ENCODE data around the gene TUT1. TPM values are rescaled to one million over a fixed set of nuclear protein-coding genes. Genes with fewer than 3 reads are reported as not detected.

The TUT1 gene
- total and polyA plus RNA-seq, 2 experiments from 2014 or later, result 12.8 to 22.2 TPM

DNA sequence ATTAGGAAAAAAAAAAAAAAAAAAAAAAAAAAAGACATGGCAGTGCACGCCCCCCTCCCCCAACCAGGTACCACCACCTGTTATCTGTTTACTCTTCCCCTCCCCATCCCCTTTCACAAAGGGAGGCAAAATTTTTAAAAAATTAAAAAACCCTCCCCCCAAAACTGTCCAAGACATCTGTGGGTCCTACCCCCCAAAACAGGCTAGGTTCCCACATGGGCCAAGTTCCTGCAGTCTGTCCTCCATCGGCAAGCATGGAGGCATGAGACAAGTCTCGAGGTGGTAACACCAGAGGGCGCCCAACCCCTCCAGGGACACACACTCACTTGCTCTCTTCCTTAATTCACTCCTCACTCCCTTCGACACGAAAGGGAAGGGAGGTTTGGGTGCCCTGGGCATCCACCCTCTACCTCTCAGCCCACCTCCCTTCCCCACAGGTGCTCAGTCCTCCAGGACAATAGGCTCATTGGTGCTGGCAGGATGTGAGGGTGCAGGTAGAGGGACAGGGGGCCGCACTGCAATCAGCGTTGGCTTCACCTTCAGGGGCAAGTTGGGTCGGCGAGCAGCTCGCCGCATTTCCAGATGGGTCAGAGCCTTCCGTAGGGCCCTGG, 2.2 kb upstream of the TUT1 start:
- Histone ChIP-seq H3K4me1 (ENCODE audit: insufficient read depth) (peaks cover 12% of the 10 kb centered on the region; the same call in 1 of the 2 replicates), H2AFZ (no peak overlapping the region), H4K20me1 (replicated peaks; ENCODE audit: insufficient read depth) (peaks cover 19% of the 10 kb centered on the region), H3K36me3 (ENCODE audit: insufficient read depth) (peaks cover 29% of the 10 kb centered on the region), H3K27me3 (ENCODE audit: insufficient read depth) (no peaks in the 10 kb centered on the region), H3K4me3 (no peak overlapping the region), H3K9me2 (ENCODE audit: insufficient read depth) (no peaks in the 10 kb centered on the region), H3K4me2 (no peak overlapping the region), H3K79me2 (replicated peaks; ENCODE audit: insufficient read depth) (peaks cover 20% of the 10 kb centered on the region), H3K27ac (ENCODE audit: low read depth) (no peak overlapping the region), H3F3A (replicated peaks; ENCODE audit: low read depth) (peaks cover 58% of the 10 kb centered on the region)
- DNase-seq (ENCODE audit: low spot score) (peak; percentile 93), ATAC-seq (peak; percentile 50)
- peaks cover 66% of the 10 kb centered on the region for H3K36me3 Mint-ChIP-seq (ENCODE audit: low read depth)
- peaks cover 27% of the 10 kb centered on the region for H3K27me3 Mint-ChIP-seq (ENCODE audit: insufficient read depth, low read depth, poor library complexity)
- peak overlapping the region; percentile 56 for H3K4me3 Mint-ChIP-seq
- peaks cover 18% of the 10 kb centered on the region for H3K4me1 Mint-ChIP-seq
- H3K9me3 Mint-ChIP-seq, result peaks cover 4% of the 10 kb centered on the region; the same call in 2 of the 3 replicates
- no peak for TF ChIP-seq CREB1 (CRISPR knock-in tag; IDR thresholded peaks at IDR 0.05; ENCODE audit: low read depth)
- TF ChIP-seq, protein P1, sequence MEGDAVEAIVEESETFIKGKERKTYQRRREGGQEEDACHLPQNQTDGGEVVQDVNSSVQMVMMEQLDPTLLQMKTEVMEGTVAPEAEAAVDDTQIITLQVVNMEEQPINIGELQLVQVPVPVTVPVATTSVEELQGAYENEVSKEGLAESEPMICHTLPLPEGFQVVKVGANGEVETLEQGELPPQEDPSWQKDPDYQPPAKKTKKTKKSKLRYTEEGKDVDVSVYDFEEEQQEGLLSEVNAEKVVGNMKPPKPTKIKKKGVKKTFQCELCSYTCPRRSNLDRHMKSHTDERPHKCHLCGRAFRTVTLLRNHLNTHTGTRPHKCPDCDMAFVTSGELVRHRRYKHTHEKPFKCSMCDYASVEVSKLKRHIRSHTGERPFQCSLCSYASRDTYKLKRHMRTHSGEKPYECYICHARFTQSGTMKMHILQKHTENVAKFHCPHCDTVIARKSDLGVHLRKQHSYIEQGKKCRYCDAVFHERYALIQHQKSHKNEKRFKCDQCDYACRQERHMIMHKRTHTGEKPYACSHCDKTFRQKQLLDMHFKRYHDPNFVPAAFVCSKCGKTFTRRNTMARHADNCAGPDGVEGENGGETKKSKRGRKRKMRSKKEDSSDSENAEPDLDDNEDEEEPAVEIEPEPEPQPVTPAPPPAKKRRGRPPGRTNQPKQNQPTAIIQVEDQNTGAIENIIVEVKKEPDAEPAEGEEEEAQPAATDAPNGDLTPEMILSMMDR (conservative IDR thresholded peaks at IDR 0.05; ENCODE audit: low read depth in 2 of 2), result peak; percentile 72 to 96
- no peak for TF ChIP-seq ZNF114 (CRISPR knock-in tag; IDR thresholded peaks at IDR 0.05)
- TF ChIP-seq, protein P2, sequence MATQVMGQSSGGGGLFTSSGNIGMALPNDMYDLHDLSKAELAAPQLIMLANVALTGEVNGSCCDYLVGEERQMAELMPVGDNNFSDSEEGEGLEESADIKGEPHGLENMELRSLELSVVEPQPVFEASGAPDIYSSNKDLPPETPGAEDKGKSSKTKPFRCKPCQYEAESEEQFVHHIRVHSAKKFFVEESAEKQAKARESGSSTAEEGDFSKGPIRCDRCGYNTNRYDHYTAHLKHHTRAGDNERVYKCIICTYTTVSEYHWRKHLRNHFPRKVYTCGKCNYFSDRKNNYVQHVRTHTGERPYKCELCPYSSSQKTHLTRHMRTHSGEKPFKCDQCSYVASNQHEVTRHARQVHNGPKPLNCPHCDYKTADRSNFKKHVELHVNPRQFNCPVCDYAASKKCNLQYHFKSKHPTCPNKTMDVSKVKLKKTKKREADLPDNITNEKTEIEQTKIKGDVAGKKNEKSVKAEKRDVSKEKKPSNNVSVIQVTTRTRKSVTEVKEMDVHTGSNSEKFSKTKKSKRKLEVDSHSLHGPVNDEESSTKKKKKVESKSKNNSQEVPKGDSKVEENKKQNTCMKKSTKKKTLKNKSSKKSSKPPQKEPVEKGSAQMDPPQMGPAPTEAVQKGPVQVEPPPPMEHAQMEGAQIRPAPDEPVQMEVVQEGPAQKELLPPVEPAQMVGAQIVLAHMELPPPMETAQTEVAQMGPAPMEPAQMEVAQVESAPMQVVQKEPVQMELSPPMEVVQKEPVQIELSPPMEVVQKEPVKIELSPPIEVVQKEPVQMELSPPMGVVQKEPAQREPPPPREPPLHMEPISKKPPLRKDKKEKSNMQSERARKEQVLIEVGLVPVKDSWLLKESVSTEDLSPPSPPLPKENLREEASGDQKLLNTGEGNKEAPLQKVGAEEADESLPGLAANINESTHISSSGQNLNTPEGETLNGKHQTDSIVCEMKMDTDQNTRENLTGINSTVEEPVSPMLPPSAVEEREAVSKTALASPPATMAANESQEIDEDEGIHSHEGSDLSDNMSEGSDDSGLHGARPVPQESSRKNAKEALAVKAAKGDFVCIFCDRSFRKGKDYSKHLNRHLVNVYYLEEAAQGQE (IDR thresholded peaks at IDR 0.05; ENCODE audit: unreplicated experiment), result no peak
- no peak for TF ChIP-seq EZH2 (IDR thresholded peaks at IDR 0.05; ENCODE audit: low read depth, unreplicated experiment)
- H3K27ac Mint-ChIP-seq, result no peak overlapping the region

DNA sequence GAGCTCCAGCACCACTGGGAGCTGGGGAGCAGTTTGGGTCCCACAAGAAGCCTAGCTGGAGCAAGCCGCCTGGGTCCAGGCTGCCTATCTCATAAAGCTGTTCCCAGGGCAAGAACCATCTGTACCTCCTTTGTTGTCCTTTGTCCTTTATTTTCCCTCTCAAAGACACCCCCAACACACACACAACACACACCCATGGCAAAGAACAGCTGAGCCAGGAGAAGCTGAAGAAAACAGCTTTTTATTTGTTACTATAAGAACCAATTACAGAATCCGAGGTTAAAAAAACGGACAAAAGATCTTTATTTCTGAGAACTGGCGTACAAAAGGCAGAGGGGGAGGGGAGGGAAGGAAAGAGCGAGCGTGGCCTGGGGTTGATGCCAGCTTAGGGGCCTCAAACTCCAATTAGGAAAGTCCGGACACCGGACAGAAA, 1.7 kb upstream of the TUT1 start:
- no peak overlapping the region; the same call in 1 of the 2 replicates for H3K4me3 ChIP-seq
- peak overlapping the region; percentile 47; the same call in 2 of the 3 replicates for H3K4me3 Mint-ChIP-seq
- peaks cover 28% of the 10 kb centered on the region for H3K36me3 ChIP-seq (ENCODE audit: insufficient read depth)
- peaks cover 19% of the 10 kb centered on the region for H4K20me1 ChIP-seq (replicated peaks; ENCODE audit: insufficient read depth)
- H3K9me3 Mint-ChIP-seq, result peaks cover 4% of the 10 kb centered on the region; the same call in 2 of the 3 replicates
- H3K27me3 ChIP-seq (ENCODE audit: insufficient read depth), result no peaks in the 10 kb centered on the region
- no peaks in the 10 kb centered on the region for H3K9me2 ChIP-seq (ENCODE audit: insufficient read depth)
- no peak overlapping the region for H3K27ac ChIP-seq (ENCODE audit: low read depth)
- peak overlapping the region; percentile 92; the same call in 1 of the 2 replicates for H3K4me2 ChIP-seq
- peaks cover 15% of the 10 kb centered on the region for H3K79me2 ChIP-seq (replicated peaks; ENCODE audit: insufficient read depth)
- H3K27ac Mint-ChIP-seq, result no peak overlapping the region
- no peak overlapping the region for H2AFZ ChIP-seq
- H3F3A ChIP-seq (replicated peaks; ENCODE audit: low read depth), result peaks cover 55% of the 10 kb centered on the region
- no peak for DNase-seq (ENCODE audit: low spot score)
- peaks cover 18% of the 10 kb centered on the region for H3K4me1 Mint-ChIP-seq
- H3K4me1 ChIP-seq (ENCODE audit: insufficient read depth), result peaks cover 12% of the 10 kb centered on the region; the same call in 1 of the 2 replicates
- TF ChIP-seq, protein P3, sequence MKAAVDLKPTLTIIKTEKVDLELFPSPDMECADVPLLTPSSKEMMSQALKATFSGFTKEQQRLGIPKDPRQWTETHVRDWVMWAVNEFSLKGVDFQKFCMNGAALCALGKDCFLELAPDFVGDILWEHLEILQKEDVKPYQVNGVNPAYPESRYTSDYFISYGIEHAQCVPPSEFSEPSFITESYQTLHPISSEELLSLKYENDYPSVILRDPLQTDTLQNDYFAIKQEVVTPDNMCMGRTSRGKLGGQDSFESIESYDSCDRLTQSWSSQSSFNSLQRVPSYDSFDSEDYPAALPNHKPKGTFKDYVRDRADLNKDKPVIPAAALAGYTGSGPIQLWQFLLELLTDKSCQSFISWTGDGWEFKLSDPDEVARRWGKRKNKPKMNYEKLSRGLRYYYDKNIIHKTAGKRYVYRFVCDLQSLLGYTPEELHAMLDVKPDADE (IDR thresholded peaks at IDR 0.05), result no peak
- no peak for TF ChIP-seq ZNF114 (CRISPR knock-in tag; IDR thresholded peaks at IDR 0.05)
- no peak for TF ChIP-seq NANOG (IDR thresholded peaks at IDR 0.05; ENCODE audit: borderline replicate concordance)
- no peak for TF ChIP-seq EZH2 (IDR thresholded peaks at IDR 0.05; ENCODE audit: low read depth, unreplicated experiment)
- TF ChIP-seq, protein P2 (IDR thresholded peaks at IDR 0.05; ENCODE audit: unreplicated experiment), result no peak
- no peak for TF ChIP-seq JUNB (IDR thresholded peaks at IDR 0.05; ENCODE audit: unreplicated experiment)
- TF ChIP-seq STAT1 (IDR thresholded peaks at IDR 0.05; ENCODE audit: unreplicated experiment), result no peak
- TF ChIP-seq, protein P1 (conservative IDR thresholded peaks at IDR 0.05; ENCODE audit: low read depth in 2 of 2), result no peak
- TF ChIP-seq CREB1 (CRISPR knock-in tag; IDR thresholded peaks at IDR 0.05; ENCODE audit: low read depth), result no peak
- no peak for ATAC-seq
- peaks cover 64% of the 10 kb centered on the region for H3K36me3 Mint-ChIP-seq (ENCODE audit: low read depth)
- H3K27me3 Mint-ChIP-seq (ENCODE audit: insufficient read depth, low read depth, poor library complexity), result peaks cover 27% of the 10 kb centered on the region

Measured in GM23338 (cell line).